ENCODE data around the gene GPC6. TPM values are rescaled to one million over a fixed set of nuclear protein-coding genes. Genes with fewer than 3 reads are reported as not detected.

The GPC6 gene
- total and polyA plus RNA-seq, 4 donors, result 5.9 to 29.1 (median 18.2) TPM

DNA sequence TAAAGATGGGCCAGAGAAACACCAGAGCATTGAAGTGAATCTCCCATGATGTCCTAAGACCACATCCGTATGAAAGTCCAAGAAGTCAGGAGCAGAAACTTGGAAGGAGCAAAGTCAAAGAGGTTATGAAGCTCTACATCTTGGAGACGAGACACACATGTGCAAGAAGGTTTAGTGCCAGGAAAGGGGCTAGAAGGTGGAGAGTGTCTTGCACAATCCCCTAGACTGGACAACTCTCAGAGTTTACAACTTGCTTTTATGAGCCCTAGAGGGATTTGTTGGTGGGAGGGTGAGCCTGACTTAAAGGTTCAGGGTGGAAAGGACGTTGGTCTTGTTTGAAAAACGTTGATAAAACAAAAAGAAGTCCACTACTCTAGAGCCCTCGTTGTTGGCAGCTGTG is 150.6 kb downstream of the GPC6 start:
- WGBS, result 56% methylated on average over 5 of the region's 5 CpGs
- no peaks in the 10 kb centered on the region for H3K36me3 ChIP-seq (ENCODE audit: control insufficient read depth in 4 of 4, insufficient read depth in 3 of 4, low read depth in 1 of 4, low read length in 3 of 4)
- H3K4me1 ChIP-seq (ENCODE audit: control insufficient read depth in 4 of 4, insufficient read depth in 4 of 4, low read length in 3 of 4), result peaks cover 0 to 2% (median 0%) of the 10 kb centered on the region in 4 donors
- no peak overlapping the region for H3K9ac ChIP-seq (ENCODE audit: low read depth in 1 of 2, low read length in 2 of 2)
- H3K27ac ChIP-seq (ENCODE audit: low read depth in 1 of 2, low read length in 2 of 2), result no peak overlapping the region
- H3K4me3 ChIP-seq (ENCODE audit: low read depth in 1 of 3, low read length in 3 of 3), result no peak overlapping the region
- no peaks in the 10 kb centered on the region for H3K27me3 ChIP-seq (ENCODE audit: control insufficient read depth in 4 of 4, insufficient read depth in 4 of 4, low read length in 3 of 4)
- H3K9me3 ChIP-seq (ENCODE audit: control insufficient read depth in 4 of 4, low read length in 3 of 4), result no peaks in the 10 kb centered on the region
- DNase-seq (ENCODE audit: low spot score), result no peak
- TF ChIP-seq RXRA (IDR thresholded peaks at IDR 0.05), result no peak
- no peak for TF ChIP-seq HNF4A (conservative IDR thresholded peaks at IDR 0.05)
- TF ChIP-seq TAF1 (conservative IDR thresholded peaks at IDR 0.05), result no peak
- TF ChIP-seq, protein P1, sequence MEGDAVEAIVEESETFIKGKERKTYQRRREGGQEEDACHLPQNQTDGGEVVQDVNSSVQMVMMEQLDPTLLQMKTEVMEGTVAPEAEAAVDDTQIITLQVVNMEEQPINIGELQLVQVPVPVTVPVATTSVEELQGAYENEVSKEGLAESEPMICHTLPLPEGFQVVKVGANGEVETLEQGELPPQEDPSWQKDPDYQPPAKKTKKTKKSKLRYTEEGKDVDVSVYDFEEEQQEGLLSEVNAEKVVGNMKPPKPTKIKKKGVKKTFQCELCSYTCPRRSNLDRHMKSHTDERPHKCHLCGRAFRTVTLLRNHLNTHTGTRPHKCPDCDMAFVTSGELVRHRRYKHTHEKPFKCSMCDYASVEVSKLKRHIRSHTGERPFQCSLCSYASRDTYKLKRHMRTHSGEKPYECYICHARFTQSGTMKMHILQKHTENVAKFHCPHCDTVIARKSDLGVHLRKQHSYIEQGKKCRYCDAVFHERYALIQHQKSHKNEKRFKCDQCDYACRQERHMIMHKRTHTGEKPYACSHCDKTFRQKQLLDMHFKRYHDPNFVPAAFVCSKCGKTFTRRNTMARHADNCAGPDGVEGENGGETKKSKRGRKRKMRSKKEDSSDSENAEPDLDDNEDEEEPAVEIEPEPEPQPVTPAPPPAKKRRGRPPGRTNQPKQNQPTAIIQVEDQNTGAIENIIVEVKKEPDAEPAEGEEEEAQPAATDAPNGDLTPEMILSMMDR (IDR thresholded peaks at IDR 0.05; ENCODE audit: low read depth, low read length, missing input control), result no peak
- no peak for TF ChIP-seq EGR1 (IDR thresholded peaks at IDR 0.05; ENCODE audit: low read depth in 2 of 2)
- no peak for TF ChIP-seq FOXA1 (IDR thresholded peaks at IDR 0.05)
- TF ChIP-seq SP1 (IDR thresholded peaks at IDR 0.05), result no peak
- TF ChIP-seq, protein P2, sequence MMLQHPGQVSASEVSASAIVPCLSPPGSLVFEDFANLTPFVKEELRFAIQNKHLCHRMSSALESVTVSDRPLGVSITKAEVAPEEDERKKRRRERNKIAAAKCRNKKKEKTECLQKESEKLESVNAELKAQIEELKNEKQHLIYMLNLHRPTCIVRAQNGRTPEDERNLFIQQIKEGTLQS (IDR thresholded peaks at IDR 0.05), result no peak
- TF ChIP-seq JUND (IDR thresholded peaks at IDR 0.05), result no peak
- no peak for TF ChIP-seq GABPA (IDR thresholded peaks at IDR 0.05 in 1 of 2, conservative IDR thresholded peaks at IDR 0.05 in 1 of 2)
- TF ChIP-seq, protein P3, sequence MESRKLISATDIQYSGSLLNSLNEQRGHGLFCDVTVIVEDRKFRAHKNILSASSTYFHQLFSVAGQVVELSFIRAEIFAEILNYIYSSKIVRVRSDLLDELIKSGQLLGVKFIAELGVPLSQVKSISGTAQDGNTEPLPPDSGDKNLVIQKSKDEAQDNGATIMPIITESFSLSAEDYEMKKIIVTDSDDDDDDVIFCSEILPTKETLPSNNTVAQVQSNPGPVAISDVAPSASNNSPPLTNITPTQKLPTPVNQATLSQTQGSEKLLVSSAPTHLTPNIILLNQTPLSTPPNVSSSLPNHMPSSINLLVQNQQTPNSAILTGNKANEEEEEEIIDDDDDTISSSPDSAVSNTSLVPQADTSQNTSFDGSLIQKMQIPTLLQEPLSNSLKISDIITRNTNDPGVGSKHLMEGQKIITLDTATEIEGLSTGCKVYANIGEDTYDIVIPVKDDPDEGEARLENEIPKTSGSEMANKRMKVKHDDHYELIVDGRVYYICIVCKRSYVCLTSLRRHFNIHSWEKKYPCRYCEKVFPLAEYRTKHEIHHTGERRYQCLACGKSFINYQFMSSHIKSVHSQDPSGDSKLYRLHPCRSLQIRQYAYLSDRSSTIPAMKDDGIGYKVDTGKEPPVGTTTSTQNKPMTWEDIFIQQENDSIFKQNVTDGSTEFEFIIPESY (IDR thresholded peaks at IDR 0.05), result no peak
- TF ChIP-seq, protein P4, sequence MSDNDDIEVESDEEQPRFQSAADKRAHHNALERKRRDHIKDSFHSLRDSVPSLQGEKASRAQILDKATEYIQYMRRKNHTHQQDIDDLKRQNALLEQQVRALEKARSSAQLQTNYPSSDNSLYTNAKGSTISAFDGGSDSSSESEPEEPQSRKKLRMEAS (IDR thresholded peaks at IDR 0.05), result no peak
- no peak for TF ChIP-seq RAD21 (IDR thresholded peaks at IDR 0.05)

DNA sequence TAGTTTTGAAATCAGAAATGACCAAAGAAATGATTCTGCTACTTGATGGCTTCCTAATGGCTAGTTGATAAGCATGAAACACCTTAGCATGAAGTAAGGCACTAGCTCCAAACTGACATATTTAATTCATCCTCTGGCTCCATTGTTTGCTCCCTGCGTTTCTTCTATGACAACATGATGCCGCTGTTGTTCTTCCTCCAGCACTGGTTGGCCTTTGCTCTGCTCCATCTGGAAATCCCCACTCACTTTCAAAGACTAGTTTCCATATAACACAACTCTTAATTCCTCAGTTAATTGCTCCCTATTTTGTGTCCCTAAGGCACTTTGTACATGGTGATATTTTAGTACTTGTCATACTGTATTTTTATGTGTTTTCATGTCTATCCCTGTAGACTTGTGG is 151.6 kb downstream of the GPC6 start:
- no peak overlapping the region for H3K27ac ChIP-seq (ENCODE audit: low read depth in 1 of 2, low read length in 2 of 2)
- H3K4me1 ChIP-seq (ENCODE audit: control insufficient read depth in 4 of 4, insufficient read depth in 4 of 4, low read length in 3 of 4), result peaks cover 0 to 2% (median 0%) of the 10 kb centered on the region in 4 donors
- H3K4me3 ChIP-seq (ENCODE audit: low read depth in 1 of 3, low read length in 3 of 3), result no peak overlapping the region
- TF ChIP-seq GABPA (IDR thresholded peaks at IDR 0.05 in 1 of 2, conservative IDR thresholded peaks at IDR 0.05 in 1 of 2), result no peak
- no peak for TF ChIP-seq EGR1 (IDR thresholded peaks at IDR 0.05; ENCODE audit: low read depth in 2 of 2)
- peak; percentile 21 to 31 for TF ChIP-seq RAD21 (IDR thresholded peaks at IDR 0.05)
- no peak for DNase-seq (ENCODE audit: low spot score)
- no peak overlapping the region for H3K9ac ChIP-seq (ENCODE audit: low read depth in 1 of 2, low read length in 2 of 2)
- H3K9me3 ChIP-seq (ENCODE audit: control insufficient read depth in 4 of 4, low read length in 3 of 4), result no peaks in the 10 kb centered on the region
- 81% methylated on average over 2 of the region's 2 CpGs for WGBS
- no peaks in the 10 kb centered on the region for H3K36me3 ChIP-seq (ENCODE audit: control insufficient read depth in 4 of 4, insufficient read depth in 3 of 4, low read depth in 1 of 4, low read length in 3 of 4)
- H3K27me3 ChIP-seq (ENCODE audit: control insufficient read depth in 4 of 4, insufficient read depth in 4 of 4, low read length in 3 of 4), result no peaks in the 10 kb centered on the region

DNA sequence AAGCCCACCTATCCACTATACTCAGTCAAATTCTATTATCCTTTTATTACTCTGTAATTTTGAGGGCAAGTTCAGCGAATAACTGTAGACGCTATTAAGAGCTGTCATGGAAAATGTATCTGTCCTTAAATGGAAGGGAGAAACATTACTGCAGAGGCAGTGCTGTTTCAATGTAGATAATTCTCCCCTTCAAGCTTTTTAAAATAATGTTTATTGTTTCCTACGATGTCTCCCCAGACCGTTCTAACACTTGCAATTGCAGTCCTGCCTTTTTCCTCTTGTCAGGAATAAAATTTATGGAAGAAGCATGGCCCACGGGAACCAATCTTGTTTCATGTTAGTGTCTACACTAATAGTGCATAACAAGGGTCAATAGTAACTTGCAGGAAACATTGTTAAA is 159.5 kb downstream of the GPC6 start:
- no peak for DNase-seq (ENCODE audit: low spot score)
- Histone ChIP-seq H3K9ac (ENCODE audit: low read depth in 1 of 2, low read length in 2 of 2) (no peak overlapping the region), H3K27me3 (ENCODE audit: control insufficient read depth in 4 of 4, insufficient read depth in 4 of 4, low read length in 3 of 4) (no peaks in the 10 kb centered on the region), H3K4me1 (ENCODE audit: control insufficient read depth in 4 of 4, insufficient read depth in 4 of 4, low read length in 3 of 4) (no peaks in the 10 kb centered on the region), H3K36me3 (ENCODE audit: control insufficient read depth in 4 of 4, insufficient read depth in 3 of 4, low read depth in 1 of 4, low read length in 3 of 4) (no peaks in the 10 kb centered on the region), H3K27ac (ENCODE audit: low read depth in 1 of 2, low read length in 2 of 2) (no peak overlapping the region), H3K9me3 (ENCODE audit: control insufficient read depth in 4 of 4, low read length in 3 of 4) (no peaks in the 10 kb centered on the region), H3K4me3 (ENCODE audit: low read depth in 1 of 3, low read length in 3 of 3) (no peak overlapping the region)
- WGBS, result 83% methylated on average over 5 of the region's 5 CpGs
- no peak for TF ChIP-seq GABPA (IDR thresholded peaks at IDR 0.05 in 1 of 2, conservative IDR thresholded peaks at IDR 0.05 in 1 of 2)
- TF ChIP-seq NR2F2 (IDR thresholded peaks at IDR 0.05), result no peak
- TF ChIP-seq HNF4A (conservative IDR thresholded peaks at IDR 0.05), result no peak
- TF ChIP-seq EGR1 (IDR thresholded peaks at IDR 0.05; ENCODE audit: low read depth in 2 of 2), result no peak
- no peak for TF ChIP-seq HNF4G (IDR thresholded peaks at IDR 0.05)
- TF ChIP-seq, protein P2 (IDR thresholded peaks at IDR 0.05), result no peak
- no peak for TF ChIP-seq JUND (IDR thresholded peaks at IDR 0.05)
- TF ChIP-seq RXRA (IDR thresholded peaks at IDR 0.05), result no peak
- TF ChIP-seq, protein P3 (IDR thresholded peaks at IDR 0.05), result no peak
- TF ChIP-seq, protein P5, sequence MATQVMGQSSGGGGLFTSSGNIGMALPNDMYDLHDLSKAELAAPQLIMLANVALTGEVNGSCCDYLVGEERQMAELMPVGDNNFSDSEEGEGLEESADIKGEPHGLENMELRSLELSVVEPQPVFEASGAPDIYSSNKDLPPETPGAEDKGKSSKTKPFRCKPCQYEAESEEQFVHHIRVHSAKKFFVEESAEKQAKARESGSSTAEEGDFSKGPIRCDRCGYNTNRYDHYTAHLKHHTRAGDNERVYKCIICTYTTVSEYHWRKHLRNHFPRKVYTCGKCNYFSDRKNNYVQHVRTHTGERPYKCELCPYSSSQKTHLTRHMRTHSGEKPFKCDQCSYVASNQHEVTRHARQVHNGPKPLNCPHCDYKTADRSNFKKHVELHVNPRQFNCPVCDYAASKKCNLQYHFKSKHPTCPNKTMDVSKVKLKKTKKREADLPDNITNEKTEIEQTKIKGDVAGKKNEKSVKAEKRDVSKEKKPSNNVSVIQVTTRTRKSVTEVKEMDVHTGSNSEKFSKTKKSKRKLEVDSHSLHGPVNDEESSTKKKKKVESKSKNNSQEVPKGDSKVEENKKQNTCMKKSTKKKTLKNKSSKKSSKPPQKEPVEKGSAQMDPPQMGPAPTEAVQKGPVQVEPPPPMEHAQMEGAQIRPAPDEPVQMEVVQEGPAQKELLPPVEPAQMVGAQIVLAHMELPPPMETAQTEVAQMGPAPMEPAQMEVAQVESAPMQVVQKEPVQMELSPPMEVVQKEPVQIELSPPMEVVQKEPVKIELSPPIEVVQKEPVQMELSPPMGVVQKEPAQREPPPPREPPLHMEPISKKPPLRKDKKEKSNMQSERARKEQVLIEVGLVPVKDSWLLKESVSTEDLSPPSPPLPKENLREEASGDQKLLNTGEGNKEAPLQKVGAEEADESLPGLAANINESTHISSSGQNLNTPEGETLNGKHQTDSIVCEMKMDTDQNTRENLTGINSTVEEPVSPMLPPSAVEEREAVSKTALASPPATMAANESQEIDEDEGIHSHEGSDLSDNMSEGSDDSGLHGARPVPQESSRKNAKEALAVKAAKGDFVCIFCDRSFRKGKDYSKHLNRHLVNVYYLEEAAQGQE (IDR thresholded peaks at IDR 0.05), result no peak
- TF ChIP-seq YY1 (IDR thresholded peaks at IDR 0.05), result no peak
- no peak for TF ChIP-seq FOXA1 (IDR thresholded peaks at IDR 0.05)
- TF ChIP-seq RAD21 (IDR thresholded peaks at IDR 0.05), result no peak

Data from liver (tissue), 9 donors.